Amniotic stem cell (primary cell): ENCODE data around the gene UGCG.
"Not testable (repeated sequence)": the region's sequence is repeated elsewhere in the genome, so short reads cannot be mapped to it uniquely, and the experiment has no call there.

Source experiments
- DNase-seq: peaks from one replicate; lab custom pipeline; 2025; lab: John Stamatoyannopoulos, UW

Gene UGCG

DNA sequence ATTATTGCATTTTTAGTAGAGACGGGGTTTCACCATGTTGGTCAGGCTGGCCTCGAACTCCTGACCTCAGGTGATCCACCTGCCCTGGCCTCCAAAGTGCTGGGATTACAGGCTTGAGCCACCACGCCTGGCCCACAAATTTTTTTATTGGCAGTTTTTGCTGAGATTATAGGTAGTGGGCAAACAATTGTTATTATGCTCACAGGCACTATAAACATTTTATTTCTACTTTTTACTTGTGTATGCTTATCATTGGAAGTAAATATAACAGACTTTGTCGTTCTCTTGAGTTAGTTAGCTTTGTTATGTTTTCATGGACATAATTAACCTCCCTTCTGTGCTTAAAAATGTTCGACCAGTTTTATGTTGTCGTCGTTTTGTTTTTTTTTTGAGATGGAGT is 23.9 kb downstream of the UGCG start:
- DNase-seq = no peak

DNA sequence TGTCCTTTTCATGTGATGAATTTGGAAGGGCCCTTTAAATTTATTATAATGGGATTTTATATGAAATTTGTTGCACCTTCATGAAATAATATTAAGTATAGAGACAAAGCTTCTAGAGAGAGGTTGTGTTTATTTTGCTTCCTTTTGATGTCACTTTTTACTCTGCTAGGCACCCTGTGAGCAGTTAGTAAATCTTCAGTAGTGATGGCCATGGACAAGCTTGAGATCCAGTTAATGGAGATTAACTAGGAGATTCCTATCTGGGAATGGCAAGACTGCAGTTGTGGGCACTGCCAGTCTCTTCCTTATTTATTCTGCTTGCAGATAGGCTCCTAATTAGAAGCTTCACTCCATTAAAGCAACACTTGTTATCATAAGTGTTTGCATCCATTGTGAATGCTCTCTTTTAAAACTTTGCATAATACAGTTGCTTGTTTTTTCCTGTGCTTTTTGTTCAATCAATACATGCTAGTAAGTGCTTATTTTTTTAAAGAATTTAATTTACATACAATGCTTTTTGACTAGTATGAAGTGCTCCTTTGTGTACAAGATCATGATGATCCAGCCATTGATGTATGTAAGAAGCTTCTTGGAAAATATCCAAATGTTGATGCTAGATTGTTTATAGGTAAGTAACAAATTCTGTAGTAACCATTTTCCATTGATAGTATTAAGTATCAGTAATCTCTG is 25.9 kb downstream of the UGCG start:
- DNase-seq = no peak

- DNase-seq = no peak
These were observed 27.7 kb downstream of the UGCG start for GRCh38 chr9:111924281-111924680.

DNA sequence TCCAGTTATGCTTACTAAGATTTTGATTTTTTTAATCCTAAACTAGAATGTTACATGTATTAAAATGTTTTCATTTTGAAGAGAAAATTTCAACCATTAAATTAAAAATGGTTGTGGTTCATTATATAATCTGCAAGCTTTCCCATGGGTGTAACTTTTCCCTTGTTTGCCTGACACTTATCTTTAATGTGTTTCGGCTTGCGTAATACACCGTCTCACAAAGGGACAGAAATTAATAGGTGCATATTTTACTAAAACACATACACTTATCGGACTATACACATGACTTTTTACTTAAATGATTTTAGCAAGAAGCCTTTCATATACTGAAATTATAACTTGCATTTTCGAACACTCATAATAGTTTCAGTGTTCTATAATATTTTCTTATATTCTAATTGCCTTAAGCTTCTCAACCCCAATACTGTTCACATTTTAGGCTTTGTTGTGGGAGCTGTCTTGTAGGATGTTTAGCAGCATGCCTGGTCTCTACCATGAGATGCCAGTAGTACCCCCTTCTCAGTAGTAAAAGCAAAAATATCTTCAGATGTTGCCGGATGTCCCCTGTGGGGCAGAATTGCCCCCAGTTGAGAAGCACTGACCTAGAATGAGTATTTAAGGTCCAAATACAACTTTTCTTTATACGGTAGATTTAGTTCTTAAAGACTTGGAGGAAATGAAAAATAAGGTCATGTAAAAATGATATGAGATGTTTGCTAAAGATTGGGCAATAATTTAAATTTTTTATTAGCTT is 28.6 kb downstream of the UGCG start:
- DNase-seq = no peak

GRCh38 chr9:111925784-111926183 is 29.2 kb downstream of the UGCG start:
- DNase-seq = no peak

DNA sequence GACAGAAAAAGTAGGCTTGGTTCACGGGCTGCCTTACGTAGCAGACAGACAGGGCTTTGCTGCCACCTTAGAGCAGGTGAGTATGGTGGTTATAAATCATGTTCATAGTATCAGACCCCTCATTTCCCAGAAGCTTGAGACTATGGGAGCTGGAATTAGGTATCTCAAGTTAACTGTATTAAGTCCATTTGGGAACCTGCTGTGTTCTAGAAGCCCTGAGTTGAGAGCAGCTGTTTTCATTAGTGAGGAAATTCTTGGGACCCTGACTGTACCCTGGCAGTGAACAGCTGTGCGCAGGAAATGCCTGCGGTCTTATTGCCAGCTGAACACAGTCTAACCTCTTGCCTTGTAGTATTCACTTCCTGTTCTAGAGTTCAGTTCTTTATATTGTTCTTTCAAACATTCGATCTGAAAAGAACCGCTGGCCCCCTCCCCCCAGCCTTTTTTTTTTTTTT is 29.8 kb downstream of the UGCG start:
- no peak for DNase-seq

GRCh38 chr9:111928359-111928720 is 31.7 kb downstream of the UGCG start:
- DNase-seq = no peak

GRCh38 chr9:111934747-111935146 is 38.1 kb downstream of the UGCG start:
- DNase-seq = no peak

DNA sequence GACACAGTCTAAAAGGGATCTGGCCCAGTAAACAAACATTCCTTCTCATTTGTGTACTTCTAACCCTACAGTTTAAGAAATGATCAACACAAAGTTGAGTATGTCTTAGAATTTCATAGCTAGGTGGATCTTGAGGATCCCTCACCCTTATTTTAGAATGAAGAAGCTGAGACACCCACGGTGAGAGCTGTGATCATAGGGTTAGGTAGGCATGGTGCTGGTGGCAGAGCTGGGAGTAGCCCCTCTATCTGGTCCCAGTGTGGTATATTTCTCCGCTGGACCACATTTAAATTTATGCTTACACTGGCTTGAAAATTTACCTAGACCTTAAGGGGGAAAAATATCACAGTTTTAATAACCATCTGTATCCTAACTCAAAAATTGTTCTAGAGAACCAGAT is 39.8 kb downstream of the UGCG start:
- DNase-seq = no peak

GRCh38 chr9:111937301-111937700 is 40.7 kb downstream of the UGCG start:
- DNase-seq = no peak

DNA sequence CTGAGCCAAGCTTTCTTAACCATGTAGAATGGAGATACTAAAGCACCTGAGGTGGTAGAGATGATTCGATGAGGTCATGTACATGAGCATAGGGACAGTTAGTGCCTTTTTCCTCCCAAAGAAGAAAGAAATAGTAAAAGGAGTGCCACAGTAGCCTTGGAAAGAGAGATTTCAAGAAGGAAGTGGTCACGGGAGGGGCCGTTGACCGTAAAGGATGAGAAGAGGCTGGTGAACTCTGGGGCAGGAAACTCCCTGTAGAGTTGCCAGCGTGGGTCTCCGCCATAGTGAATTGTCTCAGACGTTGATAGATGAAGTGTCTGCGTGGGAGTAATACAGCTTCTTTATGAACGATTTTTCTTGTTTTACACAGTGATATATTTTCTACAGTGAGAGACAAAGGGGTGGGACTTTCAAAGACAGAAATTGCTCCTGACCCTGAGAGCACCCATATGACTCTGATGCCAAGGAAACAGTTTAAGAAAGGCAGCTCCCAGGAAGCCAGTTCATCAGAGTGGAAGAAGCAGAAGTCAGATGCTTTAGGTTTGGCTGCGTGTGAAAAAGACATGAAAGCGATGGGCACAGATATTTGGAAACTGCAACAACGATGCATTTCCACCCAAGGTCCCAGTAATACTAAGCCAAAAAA is 41.3 kb downstream of the UGCG start:
- no peak for DNase-seq

DNA sequence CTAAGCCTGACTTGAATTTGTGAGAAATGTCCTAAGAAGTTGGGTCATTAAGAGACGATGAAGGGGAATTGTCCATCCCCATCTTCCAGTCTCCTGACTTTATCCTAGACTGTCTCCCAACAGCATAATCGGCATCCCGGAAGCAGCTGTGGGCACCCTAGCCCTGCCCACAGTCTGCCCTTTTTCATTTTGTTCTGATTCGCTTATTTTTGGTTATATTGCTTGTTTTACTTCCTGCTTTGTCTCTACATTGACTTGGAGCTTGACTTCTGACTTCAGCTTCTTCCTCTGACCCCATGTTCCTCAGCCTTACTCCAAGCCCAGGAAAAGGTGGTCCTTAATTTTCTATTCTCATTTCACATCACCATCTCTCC is 41.8 kb downstream of the UGCG start:
- DNase-seq = no peak

GRCh38 chr9:111939322-111939721 is 42.7 kb downstream of the UGCG start:
- DNase-seq = no peak

- DNase-seq = no peak
These were observed 44.1 kb downstream of the UGCG start for GRCh38 chr9:111940697-111941096.

- no peak for DNase-seq
These were observed 46.6 kb downstream of the UGCG start for GRCh38 chr9:111943200-111943599.

DNA sequence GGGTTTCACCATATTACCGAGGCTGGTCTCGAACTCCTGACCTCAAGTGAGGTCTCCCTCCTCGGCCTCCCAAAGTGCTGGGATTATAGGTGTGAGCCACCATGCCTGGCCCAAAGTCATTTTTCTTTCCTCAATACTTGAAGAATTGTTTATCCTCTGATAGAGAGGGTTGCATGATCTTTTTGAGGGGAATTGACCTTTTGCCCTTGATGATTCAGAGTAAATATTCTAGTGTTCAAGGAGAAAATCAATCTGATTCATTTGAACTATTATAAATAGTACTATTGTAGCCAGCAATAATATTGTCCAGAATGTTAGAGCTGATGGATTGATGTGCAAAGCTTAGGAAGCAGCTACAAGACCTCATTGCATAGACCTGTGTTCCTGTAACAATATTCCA is 47.1 kb downstream of the UGCG start:
- DNase-seq = no peak

DNA sequence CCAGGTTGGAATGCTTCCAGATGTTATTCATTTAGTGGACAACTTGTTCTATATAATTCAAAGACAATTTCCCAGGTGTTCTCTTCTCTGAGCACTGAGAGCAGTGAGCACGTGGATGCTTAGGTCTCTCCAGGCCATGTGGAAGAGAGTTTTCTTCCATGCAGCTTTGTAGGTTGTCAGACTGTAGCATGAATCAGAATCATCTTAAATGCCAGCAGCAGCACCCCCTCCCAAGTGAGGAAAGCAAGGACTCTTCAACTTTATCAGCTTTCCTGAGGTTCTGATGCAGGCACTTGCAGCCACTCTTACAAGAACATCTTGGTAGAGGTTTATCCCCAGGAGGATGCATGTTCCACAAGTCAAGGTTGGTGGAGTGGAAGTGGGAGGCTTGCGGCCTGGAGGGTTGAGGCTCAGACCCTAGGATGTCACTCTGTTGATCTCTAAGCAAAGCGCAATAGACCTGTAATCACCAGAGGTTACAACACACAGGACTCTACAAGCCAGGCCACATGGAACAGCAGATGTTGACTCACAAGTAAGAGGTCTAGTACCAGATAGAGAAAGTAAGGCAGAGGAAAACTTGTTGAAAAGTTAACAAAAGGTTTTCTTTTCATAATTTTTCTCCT is 47.7 kb downstream of the UGCG start:
- DNase-seq = no peak

DNA sequence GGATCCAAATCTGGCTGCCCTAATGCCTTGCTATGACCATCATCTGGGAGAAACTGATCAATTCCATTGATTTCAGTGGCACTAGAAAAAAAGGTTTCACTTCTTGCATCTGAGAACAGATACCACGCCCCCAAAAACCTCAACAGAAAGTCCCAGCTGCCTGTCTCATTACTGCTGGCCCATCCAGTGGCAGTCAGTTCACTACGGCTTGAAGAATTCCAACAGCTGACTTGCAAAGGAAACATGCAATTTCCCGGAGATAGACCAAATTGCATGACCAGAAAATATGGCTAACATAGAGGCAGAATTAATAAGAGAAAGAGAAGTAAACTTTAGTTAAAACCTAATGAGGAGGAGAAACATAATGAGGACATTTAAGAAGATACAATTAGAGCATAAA is 48.6 kb downstream of the UGCG start:
- DNase-seq = no peak

DNA sequence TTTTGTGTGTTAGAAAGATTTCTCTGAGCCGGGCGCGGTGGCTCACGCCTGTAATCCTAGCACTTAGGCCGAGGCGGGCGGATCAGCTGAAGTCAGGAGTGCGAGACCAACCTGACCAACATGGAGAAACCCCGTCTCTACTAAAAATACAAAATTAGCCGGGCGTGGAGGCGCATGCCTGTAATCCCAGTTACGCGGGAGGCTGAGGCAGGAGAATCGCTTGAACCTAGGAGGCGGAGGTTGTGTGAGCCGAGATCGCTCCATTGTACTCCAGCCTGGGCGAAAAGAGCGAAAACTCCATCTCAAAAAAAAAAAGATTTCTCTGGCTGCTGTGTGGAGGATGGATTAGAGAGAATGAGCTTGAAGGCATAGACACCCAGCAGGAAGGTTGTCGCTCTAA is 51.5 kb downstream of the UGCG start:
- DNase-seq = not testable (repeated sequence)

DNA sequence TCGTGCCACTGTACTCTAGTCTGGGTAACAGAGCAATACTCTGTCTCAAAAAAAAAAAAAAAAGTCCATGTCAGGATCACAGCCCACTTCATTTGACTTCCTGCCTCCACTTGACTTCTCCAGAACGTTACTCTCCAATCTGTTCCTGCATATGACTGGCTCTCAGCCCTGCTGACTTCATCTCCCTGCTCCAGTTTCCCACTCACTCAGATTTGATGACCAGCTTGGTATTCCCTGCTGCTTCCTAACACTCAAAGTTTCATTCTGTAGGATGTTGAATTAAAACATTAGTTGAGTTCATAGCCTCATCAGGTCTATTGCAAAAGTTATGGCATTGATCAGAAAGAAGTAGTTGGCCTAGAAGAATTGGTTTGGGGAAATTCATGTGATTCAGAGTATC is 52.3 kb downstream of the UGCG start:
- DNase-seq = no peak

DNA sequence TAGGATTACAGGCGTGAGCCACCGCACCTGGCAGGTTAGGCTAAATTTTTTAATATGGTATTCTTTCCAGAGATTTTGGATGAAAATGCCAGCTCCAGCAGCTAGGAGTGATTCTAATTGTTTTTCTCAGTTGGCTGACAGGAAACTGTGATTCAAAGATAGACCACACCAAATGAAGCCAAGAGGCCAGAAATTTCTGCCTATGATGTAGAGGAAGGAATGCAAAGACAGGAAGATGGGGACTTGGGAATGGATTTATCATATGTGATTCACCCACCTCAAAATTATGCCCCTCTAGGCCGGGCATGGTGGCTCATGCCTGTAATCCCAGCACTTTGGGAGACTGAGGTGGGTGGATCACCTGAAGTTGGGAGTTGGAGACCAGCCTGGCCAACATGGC is 53.3 kb downstream of the UGCG start:
- DNase-seq = no peak

GRCh38 chr9:111952559-111952958 is 55.9 kb downstream of the UGCG start:
- no peak for DNase-seq

DNA sequence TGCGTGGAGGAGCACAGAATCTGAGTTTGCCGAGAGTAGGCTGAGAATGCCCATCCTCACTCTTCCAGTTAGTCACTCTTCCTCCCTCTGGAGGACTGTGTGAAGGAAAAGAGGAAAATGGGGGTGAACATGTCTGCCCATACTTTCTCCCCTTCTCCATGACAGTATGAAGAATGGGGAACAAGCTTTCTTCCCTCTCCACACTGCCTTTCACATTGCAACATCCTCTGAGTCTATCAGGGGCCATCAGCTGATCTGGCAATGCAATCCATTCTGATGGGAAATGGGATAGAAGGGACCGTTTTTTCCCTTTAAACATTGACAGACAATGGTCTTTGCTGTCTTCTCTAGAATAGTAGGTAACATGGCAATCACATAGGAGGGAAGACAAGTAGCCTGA is 56.8 kb downstream of the UGCG start:
- DNase-seq = no peak
